GM03348 (cell line): ENCODE data around the gene KAT8.
A peak's percentile ranks its signal among the peaks of the same experiment; 100 is the strongest.

Experiments
- DNase-seq: peaks from one replicate; pipeline ENCODE4 v3.0.0; 2012; ENCODE audit warnings: low spot score

The KAT8 gene

DNA sequence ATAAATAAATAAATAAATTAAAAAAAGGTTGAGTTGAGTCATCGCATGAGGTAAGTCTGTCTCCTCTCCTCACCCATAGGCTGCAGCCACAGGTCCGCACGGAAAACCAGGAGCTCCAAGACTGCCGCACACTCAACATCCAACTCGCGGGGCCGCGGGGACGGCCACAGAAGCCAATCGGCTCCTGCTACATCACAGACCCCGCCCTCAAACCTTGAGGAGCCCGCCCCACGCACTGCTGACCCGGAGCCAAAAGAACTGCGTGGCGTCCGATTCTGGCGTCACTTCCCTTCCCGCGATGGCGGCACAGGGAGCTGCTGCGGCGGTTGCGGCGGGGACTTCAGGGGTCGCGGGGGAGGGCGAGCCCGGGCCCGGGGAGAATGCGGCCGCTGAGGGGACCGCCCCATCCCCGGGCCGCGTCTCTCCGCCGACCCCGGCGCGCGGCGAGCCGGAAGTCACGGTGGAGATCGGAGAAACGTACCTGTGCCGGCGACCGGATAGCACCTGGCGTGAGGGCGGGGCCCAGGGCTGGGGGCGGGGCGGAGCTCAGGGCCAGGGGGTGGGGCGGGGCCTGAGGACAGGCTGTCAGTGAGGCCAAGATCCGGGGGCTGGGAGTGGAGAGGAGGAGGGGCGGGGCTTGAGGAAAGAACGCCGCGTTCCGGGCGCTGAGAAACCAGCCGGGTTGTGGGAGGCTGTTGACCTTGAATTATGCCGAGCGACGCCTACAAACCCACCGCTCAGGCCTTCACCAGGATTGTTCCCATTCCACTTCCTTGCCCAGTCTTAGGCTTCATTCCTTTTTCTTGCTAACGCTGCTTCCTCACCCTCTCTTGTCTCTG, at the start of gene KAT8:
Gene KAT8, plus strand, starts transcription at position 281 of the 839 bp plus-strand sequence. Its CDS starts 18 bp downstream, at position 299.
- DNase-seq: peak; percentile 97

- DNase-seq: peak; percentile 45
Measured at GRCh38 chr16:31071861-31072260, 45.6 kb upstream of the KAT8 start.

DNA sequence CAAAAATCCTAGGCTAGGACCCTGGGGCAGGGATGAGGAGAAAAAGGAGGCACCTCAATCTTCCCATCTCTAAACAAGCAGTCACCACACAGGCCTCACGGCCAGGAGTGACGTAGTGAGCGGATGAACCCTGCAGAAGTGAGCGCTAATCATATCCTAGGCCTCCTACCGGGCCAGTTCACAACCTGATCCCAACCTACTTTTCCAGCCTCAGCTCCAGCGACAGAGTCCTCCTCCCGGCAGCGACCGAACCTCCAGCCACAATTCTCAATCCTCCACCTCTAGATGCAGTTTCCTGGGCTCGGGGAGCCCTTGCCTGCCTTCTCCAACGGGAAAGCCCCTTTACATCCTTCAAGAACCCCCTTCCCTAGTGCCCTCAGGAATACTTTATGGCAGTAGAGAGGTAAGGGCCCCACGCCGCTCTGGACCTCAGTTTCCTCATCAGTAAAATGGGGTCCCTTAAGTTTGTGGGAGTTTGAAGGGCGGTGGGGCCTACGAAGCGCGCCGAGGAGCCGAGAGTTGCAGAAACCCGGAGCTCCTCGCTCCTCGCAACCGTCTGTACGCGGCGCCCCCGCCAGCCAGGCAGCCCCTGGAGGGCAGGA, 44.8 kb upstream of the KAT8 start:
- DNase-seq: peak; percentile 55

GRCh38 chr16:31073142-31073969, 44.1 kb upstream of the KAT8 start:
- DNase-seq: peak; percentile 93

GRCh38 chr16:31073970-31074813, 43.3 kb upstream of the KAT8 start, which contains the start of the genes ZNF646 and ZNF668:
Gene ZNF646 (plus strand): TSS chr16:31074422. CDS start chr16:31076325, 1,903 bp downstream.
Gene ZNF668 (minus strand): TSS chr16:31074240. CDS start chr16:31064459, 9,781 bp downstream.
- peak; percentile 95 for DNase-seq

DNA sequence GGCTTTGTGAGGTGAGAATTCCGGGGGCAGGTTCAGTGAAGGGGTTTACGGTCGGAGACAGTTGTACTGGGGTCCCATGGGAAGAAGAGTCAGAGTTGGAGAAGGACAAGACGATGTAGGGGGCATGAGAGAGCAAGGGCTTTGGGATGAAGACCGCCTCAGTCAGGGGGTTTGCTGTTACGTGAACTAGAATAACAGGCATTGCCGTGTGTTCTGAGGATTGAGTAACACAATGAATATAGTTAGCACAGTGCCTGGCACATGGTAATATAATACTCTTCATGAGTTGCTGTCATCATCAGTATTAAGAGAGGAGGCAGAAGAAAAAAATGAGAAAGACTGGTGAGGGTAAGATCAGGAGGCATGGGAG, 42.7 kb upstream of the KAT8 start:
- DNase-seq: no peak

DNA sequence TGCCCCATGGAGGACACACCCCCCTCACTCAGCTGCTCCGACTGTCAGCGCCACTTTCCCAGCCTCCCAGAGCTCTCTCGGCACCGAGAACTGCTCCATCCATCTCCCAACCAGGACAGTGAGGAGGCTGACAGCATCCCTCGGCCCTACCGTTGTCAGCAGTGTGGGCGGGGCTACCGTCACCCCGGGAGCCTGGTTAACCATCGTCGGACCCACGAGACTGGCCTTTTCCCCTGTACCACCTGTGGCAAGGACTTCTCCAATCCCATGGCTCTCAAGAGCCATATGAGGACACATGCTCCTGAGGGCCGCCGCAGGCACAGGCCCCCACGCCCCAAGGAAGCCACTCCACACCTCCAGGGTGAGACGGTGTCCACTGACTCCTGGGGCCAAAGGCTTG, 41.1 kb upstream of the KAT8 start:
- DNase-seq: no peak

- no peak for DNase-seq
Measured at GRCh38 chr16:31077024-31077423, 40.4 kb upstream of the KAT8 start.

- no peak for DNase-seq
Measured at GRCh38 chr16:31077592-31078396, 39.7 kb upstream of the KAT8 start.

DNA sequence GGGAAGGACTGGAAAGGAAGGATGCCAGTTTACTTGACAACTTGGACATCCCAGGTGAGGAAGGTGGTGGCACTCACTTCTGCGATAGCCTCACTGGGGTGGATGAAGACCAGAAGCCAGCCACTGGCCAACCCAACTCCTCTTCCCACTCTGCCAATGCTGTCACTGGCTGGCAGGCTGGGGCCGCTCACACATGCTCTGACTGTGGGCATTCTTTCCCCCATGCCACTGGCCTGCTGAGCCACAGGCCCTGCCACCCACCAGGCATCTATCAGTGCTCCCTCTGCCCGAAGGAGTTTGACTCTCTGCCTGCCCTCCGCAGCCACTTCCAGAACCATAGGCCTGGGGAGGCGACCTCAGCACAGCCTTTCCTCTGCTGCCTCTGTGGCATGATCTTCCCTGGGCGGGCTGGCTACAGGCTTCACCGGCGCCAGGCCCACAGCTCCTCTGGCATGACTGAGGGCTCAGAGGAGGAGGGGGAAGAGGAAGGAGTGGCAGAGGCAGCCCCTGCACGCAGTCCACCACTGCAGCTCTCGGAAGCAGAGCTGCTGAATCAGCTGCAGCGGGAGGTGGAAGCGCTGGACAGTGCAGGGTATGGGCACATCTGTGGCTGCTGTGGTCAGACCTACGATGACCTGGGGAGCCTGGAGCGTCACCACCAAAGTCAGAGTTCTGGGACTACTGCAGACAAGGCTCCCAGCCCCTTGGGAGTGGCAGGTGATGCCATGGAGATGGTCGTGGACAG, 38.7 kb upstream of the KAT8 start:
- DNase-seq: no peak

DNA sequence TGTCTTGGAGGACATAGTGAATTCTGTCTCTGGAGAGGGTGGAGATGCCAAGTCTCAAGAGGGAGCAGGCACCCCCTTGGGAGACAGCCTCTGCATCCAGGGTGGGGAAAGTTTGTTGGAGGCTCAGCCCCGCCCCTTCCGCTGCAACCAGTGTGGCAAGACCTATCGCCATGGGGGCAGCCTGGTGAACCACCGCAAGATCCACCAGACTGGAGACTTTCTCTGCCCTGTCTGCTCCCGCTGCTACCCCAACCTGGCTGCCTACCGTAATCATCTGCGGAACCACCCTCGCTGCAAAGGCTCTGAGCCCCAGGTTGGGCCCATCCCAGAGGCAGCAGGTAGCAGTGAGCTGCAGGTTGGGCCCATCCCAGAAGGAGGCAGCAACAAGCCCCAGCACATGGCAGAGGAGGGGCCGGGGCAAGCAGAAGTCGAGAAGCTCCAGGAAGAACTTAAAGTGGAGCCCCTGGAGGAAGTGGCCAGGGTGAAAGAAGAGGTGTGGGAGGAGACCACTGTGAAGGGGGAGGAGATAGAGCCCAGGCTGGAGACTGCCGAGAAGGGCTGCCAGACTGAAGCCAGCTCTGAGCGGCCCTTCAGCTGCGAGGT, 38.0 kb upstream of the KAT8 start:
- DNase-seq: no peak

- no peak for DNase-seq
Measured at GRCh38 chr16:31080035-31080629, 37.3 kb upstream of the KAT8 start.

DNA sequence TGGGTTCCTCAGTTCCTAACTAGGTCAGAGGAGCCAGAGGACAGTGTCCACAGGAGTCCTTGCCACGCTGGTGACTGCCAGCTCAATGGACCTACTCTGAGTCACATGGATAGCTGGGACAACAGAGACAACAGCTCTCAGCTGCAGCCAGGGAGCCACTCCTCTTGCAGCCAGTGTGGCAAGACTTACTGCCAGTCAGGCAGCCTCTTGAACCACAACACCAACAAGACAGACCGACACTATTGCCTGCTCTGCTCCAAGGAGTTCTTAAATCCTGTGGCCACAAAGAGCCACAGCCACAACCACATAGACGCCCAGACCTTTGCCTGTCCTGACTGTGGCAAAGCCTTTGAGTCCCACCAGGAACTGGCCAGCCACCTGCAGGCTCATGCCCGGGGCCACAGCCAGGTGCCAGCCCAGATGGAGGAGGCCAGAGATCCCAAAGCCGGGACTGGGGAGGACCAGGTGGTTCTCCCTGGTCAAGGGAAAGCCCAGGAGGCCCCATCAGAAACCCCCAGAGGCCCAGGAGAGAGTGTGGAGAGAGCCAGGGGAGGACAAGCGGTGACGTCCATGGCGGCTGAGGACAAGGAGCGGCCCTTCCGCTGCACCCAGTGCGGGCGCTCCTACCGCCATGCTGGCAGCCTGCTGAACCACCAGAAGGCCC, 36.6 kb upstream of the KAT8 start:
- DNase-seq: no peak

DNA sequence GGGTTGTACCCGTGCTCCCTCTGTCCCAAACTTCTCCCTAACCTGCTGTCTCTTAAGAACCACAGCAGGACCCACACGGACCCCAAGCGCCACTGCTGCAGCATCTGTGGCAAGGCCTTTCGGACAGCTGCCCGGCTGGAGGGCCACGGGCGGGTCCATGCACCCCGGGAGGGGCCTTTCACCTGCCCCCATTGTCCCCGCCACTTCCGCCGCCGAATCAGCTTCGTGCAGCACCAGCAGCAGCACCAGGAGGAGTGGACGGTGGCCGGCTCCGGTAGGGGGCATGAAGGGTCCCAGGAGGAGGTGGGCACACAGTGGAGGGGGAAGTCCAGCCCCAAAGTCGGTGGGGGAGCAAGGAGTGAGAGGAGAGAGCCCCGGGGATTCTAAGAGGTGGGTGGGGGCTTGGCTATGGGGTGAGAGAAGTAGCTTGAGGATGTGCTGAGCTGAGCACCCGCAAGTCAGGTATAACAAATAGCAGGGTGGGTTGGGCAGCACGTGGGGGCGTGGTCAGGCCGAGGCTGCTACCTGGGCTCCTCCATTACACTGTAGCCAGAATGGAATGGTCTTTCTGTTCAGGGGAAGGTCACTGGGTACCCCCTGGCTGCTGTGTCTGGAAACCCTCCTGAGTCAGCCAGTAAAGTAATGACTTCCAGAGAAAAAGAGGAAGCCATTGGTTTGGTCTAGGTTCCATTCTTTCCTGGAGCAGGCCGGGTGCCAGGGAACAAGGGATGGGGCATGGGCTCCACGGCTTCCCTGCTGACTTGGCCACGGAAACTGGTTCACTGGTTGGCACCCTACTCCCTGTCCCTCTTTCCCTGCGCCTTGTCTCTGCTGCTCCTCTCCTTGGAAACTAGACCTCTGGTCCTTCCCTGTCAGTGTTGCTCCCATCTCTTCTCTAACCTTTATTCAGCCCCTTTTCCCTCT, 35.8 kb upstream of the KAT8 start:
- DNase-seq: no peak

- no peak for DNase-seq
Measured at GRCh38 chr16:31082368-31083045, 35.0 kb upstream of the KAT8 start.

DNA sequence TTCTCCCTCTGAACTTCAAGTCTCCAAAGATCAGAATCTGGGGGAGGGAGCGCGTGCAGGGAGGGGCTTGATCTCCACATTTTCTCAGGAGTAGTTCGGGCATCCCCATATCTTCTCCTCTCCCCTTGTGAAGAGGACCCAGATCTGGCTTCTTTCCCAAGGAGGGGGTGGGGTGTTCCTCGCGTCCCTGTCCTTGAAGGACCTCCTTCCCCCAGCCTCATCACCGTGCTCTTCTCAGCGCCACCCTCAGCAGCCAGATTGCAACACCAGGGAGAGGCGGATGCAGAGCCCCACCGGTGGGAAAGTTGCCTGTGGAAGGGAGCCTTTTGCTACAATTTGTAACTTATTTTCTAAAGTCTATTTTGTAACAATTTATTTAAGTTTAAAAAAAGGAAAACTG, 34.4 kb upstream of the KAT8 start:
- no peak for DNase-seq

DNA sequence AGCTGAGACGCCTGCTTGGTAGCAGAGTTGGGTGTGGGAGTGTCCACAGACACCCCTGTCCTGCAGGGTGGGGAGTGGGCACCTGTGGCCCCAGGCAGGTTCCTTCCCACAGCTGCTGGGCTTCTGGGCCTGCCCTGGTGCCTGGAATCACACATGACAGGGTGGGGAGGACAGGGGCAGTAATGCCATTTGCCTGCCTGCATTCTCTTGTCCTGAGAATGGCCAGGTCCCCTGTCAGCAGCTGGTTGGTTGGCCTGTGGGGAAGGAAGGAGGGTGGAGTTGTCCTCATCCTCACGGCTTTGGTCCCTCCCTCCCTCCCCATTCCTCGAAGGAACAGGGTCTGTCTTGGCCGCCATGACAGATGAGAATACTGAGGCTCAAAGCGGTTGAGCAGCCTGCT, 33.9 kb upstream of the KAT8 start:
- DNase-seq: no peak
